ENCODE measurements around the gene NR5A2. TPM values are rescaled to one million over a fixed set of nuclear protein-coding genes. Genes with fewer than 3 reads are reported as not detected.

NR5A2 gene
- total and polyA plus RNA-seq, 2 donors (not counting 1 experiment from before 2014, with no cell fraction given): 0.01 TPM; not detected in 1

DNA sequence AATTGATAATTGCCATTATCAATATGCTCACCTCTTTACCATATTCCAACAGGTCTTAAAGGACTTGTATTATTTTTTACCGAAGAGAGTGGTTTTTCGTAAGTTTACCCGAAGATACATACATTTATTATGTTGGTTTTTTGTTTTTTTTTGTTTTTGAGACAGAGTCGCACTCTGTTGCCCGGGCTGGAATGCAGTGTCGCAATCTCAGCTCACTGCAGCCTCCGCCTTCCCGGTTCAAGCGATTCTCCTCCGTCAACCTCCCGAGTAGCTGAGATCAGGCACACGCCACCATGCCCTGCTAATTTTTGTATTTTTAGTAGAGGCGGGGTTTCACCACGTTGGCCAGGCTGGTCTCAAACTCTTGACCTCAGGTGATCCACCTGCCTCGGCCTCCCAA lies 30.8 kb downstream of the NR5A2 start:
- Histone ChIP-seq H2AFZ (ENCODE audit: low read length) (no peak overlapping the region), H3K9me3 (ENCODE audit: control insufficient read depth, insufficient read depth, low read depth, low read length) (no peaks in the 10 kb centered on the region), H3K79me2 (ENCODE audit: control insufficient read depth, insufficient read depth, low read length) (no peaks in the 10 kb centered on the region), H3K4me1 (ENCODE audit: control insufficient read depth, extremely low read depth, insufficient read depth, low read length) (no peaks in the 10 kb centered on the region), H3K36me3 (ENCODE audit: control insufficient read depth, insufficient read depth, low read length) (no peaks in the 10 kb centered on the region), H3K27ac (ENCODE audit: insufficient read depth, low read length) (no peak overlapping the region), H3K27me3 (ENCODE audit: control insufficient read depth, insufficient read depth, low read length) (peaks cover 6% of the 10 kb centered on the region), H3K9ac (ENCODE audit: insufficient read depth, low read length) (no peak overlapping the region), H3K4me2 (ENCODE audit: extremely low read depth, insufficient read depth, low read length) (no peak overlapping the region), H4K20me1 (ENCODE audit: control insufficient read depth, extremely low read depth, insufficient read depth, low read length) (no peaks in the 10 kb centered on the region), H3K4me3 (replicated peaks in 1 of 4; ENCODE audit: control extremely low read depth in 1 of 4, insufficient read depth in 1 of 4, low read depth in 3 of 4, low read length in 4 of 4) (no peak overlapping the region)
- DNase-seq (ENCODE audit: low read depth in 2 of 2): no peak
- TF ChIP-seq, protein P1, sequence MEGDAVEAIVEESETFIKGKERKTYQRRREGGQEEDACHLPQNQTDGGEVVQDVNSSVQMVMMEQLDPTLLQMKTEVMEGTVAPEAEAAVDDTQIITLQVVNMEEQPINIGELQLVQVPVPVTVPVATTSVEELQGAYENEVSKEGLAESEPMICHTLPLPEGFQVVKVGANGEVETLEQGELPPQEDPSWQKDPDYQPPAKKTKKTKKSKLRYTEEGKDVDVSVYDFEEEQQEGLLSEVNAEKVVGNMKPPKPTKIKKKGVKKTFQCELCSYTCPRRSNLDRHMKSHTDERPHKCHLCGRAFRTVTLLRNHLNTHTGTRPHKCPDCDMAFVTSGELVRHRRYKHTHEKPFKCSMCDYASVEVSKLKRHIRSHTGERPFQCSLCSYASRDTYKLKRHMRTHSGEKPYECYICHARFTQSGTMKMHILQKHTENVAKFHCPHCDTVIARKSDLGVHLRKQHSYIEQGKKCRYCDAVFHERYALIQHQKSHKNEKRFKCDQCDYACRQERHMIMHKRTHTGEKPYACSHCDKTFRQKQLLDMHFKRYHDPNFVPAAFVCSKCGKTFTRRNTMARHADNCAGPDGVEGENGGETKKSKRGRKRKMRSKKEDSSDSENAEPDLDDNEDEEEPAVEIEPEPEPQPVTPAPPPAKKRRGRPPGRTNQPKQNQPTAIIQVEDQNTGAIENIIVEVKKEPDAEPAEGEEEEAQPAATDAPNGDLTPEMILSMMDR (conservative IDR thresholded peaks at IDR 0.05 in 1 of 2, IDR thresholded peaks at IDR 0.05 in 1 of 2; ENCODE audit: low read depth in 1 of 2, low read length in 2 of 2): no peak
- no peak for TF ChIP-seq EZH2 (IDR thresholded peaks at IDR 0.05; ENCODE audit: low read length, missing control alignments)

DNA sequence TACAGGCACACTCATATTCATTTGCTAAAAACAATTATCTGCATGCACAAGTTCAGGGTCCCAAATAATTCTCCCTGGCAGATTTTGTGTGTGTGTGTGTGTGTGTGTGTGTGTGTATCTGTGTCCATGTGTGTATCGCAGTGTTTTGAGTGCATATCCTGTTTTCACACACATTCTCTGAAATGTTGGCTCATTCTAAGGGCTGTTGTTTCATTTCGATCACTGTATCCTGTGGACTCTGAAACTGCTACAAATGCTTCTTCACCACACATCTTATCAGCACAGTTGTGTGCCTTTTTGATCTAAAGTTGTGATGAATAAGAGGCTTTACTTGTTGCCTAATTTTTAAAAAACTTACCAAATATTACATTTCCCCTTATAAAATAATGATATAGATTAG lies 34.6 kb downstream of the NR5A2 start:
- Histone ChIP-seq H3K27me3 (ENCODE audit: control insufficient read depth, insufficient read depth, low read length) (peaks cover 6% of the 10 kb centered on the region), H3K4me2 (ENCODE audit: extremely low read depth, insufficient read depth, low read length) (no peak overlapping the region), H3K9me3 (ENCODE audit: control insufficient read depth, insufficient read depth, low read depth, low read length) (no peaks in the 10 kb centered on the region), H3K36me3 (ENCODE audit: control insufficient read depth, insufficient read depth, low read length) (no peaks in the 10 kb centered on the region), H3K27ac (ENCODE audit: insufficient read depth, low read length) (no peak overlapping the region), H3K9ac (ENCODE audit: insufficient read depth, low read length) (no peak overlapping the region), H4K20me1 (ENCODE audit: control insufficient read depth, extremely low read depth, insufficient read depth, low read length) (no peaks in the 10 kb centered on the region), H3K79me2 (ENCODE audit: control insufficient read depth, insufficient read depth, low read length) (no peaks in the 10 kb centered on the region), H3K4me3 (replicated peaks in 1 of 4; ENCODE audit: control extremely low read depth in 1 of 4, insufficient read depth in 1 of 4, low read depth in 3 of 4, low read length in 4 of 4) (no peak overlapping the region), H2AFZ (ENCODE audit: low read length) (no peak overlapping the region), H3K4me1 (ENCODE audit: control insufficient read depth, extremely low read depth, insufficient read depth, low read length) (no peaks in the 10 kb centered on the region)
- no peak for TF ChIP-seq EZH2 (IDR thresholded peaks at IDR 0.05; ENCODE audit: low read length, missing control alignments)
- TF ChIP-seq, protein P1 (conservative IDR thresholded peaks at IDR 0.05 in 1 of 2, IDR thresholded peaks at IDR 0.05 in 1 of 2; ENCODE audit: low read depth in 1 of 2, low read length in 2 of 2): no peak
- DNase-seq (ENCODE audit: low read depth in 2 of 2): no peak

DNA sequence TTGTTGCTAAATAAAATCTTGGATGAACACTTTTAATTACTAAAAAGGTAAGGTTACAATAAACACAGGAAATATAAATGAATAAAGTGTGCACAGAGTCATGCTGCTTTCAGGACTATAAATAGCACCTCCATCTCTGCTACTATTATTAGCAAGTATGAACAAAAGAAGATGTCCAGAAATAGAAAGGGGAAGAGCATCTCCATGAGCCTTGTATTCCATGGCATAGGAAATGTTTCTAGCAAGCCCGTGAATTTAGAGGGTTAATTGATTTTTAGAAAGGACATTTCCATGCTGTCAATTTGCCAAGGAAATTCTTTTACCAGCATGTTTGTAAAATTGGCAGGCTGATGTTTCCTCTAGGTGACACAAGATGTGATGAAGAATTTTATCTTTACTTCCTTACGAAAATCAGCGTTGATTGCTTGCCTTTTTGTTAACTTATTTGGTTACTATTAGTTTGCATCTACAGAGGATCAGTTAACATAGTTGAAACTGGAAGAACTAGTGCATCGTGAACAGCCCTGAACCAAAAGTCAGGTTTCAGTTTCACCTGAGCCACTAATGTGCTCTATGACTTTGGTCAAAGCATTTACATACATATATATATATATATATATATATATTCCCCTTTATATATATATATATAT lies 45.3 kb downstream of the NR5A2 start:
- H3K79me2 ChIP-seq (ENCODE audit: control insufficient read depth, insufficient read depth, low read length): no peaks in the 10 kb centered on the region
- H3K9ac ChIP-seq (ENCODE audit: insufficient read depth, low read length): no peak overlapping the region
- H2AFZ ChIP-seq (ENCODE audit: low read length): no peak overlapping the region
- no peaks in the 10 kb centered on the region for H4K20me1 ChIP-seq (ENCODE audit: control insufficient read depth, extremely low read depth, insufficient read depth, low read length)
- no peak for DNase-seq (ENCODE audit: low read depth in 2 of 2)
- no peak overlapping the region for H3K27ac ChIP-seq (ENCODE audit: insufficient read depth, low read length)
- H3K4me3 ChIP-seq (replicated peaks in 1 of 4; ENCODE audit: control extremely low read depth in 1 of 4, insufficient read depth in 1 of 4, low read depth in 3 of 4, low read length in 4 of 4): no peak overlapping the region
- no peaks in the 10 kb centered on the region for H3K36me3 ChIP-seq (ENCODE audit: control insufficient read depth, insufficient read depth, low read length)
- no peaks in the 10 kb centered on the region for H3K9me3 ChIP-seq (ENCODE audit: control insufficient read depth, insufficient read depth, low read depth, low read length)
- H3K4me1 ChIP-seq (ENCODE audit: control insufficient read depth, extremely low read depth, insufficient read depth, low read length): peaks cover 2% of the 10 kb centered on the region
- no peak overlapping the region for H3K4me2 ChIP-seq (ENCODE audit: extremely low read depth, insufficient read depth, low read length)
- H3K27me3 ChIP-seq (ENCODE audit: control insufficient read depth, insufficient read depth, low read length): peaks cover 4% of the 10 kb centered on the region
- TF ChIP-seq EZH2 (IDR thresholded peaks at IDR 0.05; ENCODE audit: low read length, missing control alignments): no peak
- TF ChIP-seq, protein P1 (conservative IDR thresholded peaks at IDR 0.05 in 1 of 2, IDR thresholded peaks at IDR 0.05 in 1 of 2; ENCODE audit: low read depth in 1 of 2, low read length in 2 of 2): no peak

All from fibroblast of lung (primary cell).